Measurements from ENCODE around the gene MEIS1. TPM values are rescaled to one million over a fixed set of nuclear protein-coding genes. Genes with fewer than 3 reads are reported as not detected.

Gene MEIS1
- total RNA-seq, 1 experiment from 2014 or later = 9.1 TPM

DNA sequence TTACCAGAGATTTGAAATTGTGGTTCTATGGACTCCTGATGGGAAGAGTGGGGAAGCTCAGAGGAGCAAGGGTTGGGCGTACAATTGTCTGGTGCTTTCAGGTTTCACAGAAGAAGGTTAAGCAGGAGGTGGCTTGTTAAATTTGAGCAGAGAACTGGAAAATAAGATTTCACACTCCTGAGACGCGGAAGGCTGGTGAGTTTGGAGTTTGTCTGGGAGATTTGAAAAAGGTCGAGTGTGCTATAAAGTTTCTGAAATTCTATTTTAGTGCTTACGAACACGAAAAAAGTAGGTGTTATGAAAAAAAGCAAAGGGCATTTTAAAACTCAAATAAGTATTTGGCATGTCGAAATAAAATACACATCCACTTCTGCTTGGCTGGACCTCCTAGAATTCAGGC is 170.1 kb downstream of the MEIS1 start:
- Histone ChIP-seq H4K20me1 (ENCODE audit: insufficient read depth) (no peaks in the 10 kb centered on the region), H3K9me2 (ENCODE audit: insufficient read depth) (no peaks in the 10 kb centered on the region; the same call in 1 of the 2 replicates), H3K36me3 (ENCODE audit: low read depth) (no peaks in the 10 kb centered on the region), H3F3A (ENCODE audit: insufficient read depth, low read depth) (no peaks in the 10 kb centered on the region), H3K4me2 (no peak overlapping the region), H3K27me3 (ENCODE audit: insufficient read depth, low read depth) (no peaks in the 10 kb centered on the region), H3K9me3 (ENCODE audit: insufficient read depth, low read depth) (no peaks in the 10 kb centered on the region), H2AFZ (no peak overlapping the region), H3K4me1 (replicated peaks; ENCODE audit: insufficient read depth) (no peaks in the 10 kb centered on the region), H3K27ac (no peak overlapping the region), H3K4me3 (no peak overlapping the region), H3K79me2 (ENCODE audit: low read depth) (no peaks in the 10 kb centered on the region)
- CTCF ChIA-PET = no interaction called here
- BruUV-seq (replicated peaks) = no TSS peak
- intact Hi-C loops (cut with micrococcal nuclease; ENCODE audit: unreplicated experiment) = no loop called here
- no peak for TF ChIP-seq EZH2 (IDR thresholded peaks at IDR 0.05; ENCODE audit: low read depth)
- POLR2A ChIA-PET (ENCODE audit: unreplicated experiment) = no interaction called here
- no peak for DNase-seq

- Histone ChIP-seq H3K27ac (no peak overlapping the region), H3K79me2 (ENCODE audit: low read depth) (no peaks in the 10 kb centered on the region), H3K4me3 (no peak overlapping the region), H2AFZ (no peak overlapping the region), H3K27me3 (ENCODE audit: insufficient read depth, low read depth) (no peaks in the 10 kb centered on the region), H3K4me1 (replicated peaks; ENCODE audit: insufficient read depth) (no peaks in the 10 kb centered on the region), H4K20me1 (ENCODE audit: insufficient read depth) (no peaks in the 10 kb centered on the region), H3K4me2 (no peak overlapping the region), H3K9me2 (ENCODE audit: insufficient read depth) (no peaks in the 10 kb centered on the region), H3K36me3 (ENCODE audit: low read depth) (no peaks in the 10 kb centered on the region), H3F3A (ENCODE audit: insufficient read depth, low read depth) (no peaks in the 10 kb centered on the region), H3K9me3 (ENCODE audit: insufficient read depth, low read depth) (no peaks in the 10 kb centered on the region)
- ChIA-PET POLR2A (ENCODE audit: unreplicated experiment) (no interaction called here), CTCF (no interaction called here)
- TF ChIP-seq EZH2 (IDR thresholded peaks at IDR 0.05; ENCODE audit: low read depth) (no peak), CTCF (conservative IDR thresholded peaks at IDR 0.05) (no peak)
- intact Hi-C loops (cut with micrococcal nuclease; ENCODE audit: unreplicated experiment) = no loop called here
- DNase-seq = no peak
- no TSS peak for BruUV-seq (replicated peaks)
Measured at GRCh38 chr2:66607152-66607551, 172.2 kb downstream of the MEIS1 start.
